HG03108 (cell line): ENCODE measurements around the gene ROBO1.
"Not testable (repeated sequence)": the region's sequence is repeated elsewhere in the genome, so short reads cannot be mapped to it uniquely, and the experiment has no call there.

Experiments used
- ATAC-seq: cut with Tn5 transposase; IDR thresholded peaks from one replicate; pipeline ENCODE4 v1.9.1; 2021; ENCODE audit warnings: moderate library complexity; ENCODE audit not compliant: unreplicated experiment

ROBO1 gene

DNA sequence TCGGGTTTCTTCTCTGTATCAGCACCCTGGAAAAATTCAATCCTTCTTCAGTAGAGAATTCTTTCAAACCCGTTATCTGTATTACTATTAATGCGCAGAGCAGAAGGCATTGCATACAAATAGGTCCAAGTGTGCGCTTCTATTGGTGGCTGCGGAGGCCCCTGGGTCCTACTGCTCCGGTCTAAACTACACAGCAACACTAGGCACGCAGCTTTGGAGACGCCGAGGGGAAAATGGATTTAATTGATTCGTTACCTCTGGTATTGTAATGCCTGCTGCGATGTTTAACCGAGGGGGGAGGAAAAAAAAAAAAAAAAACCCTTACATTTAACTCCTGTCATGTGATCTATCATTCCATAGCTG, at the start of gene ROBO1:
TSS of gene ROBO1 (minus strand) at position 94 of the 363 bp plus-strand sequence.
- no peak for ATAC-seq

- no peak for ATAC-seq
These were observed 49.4 kb upstream of the ROBO1 start for GRCh38 chr3:79817224-79817623.

GRCh38 chr3:79815478-79815877, 47.7 kb upstream of the ROBO1 start:
- ATAC-seq: no peak

GRCh38 chr3:79810581-79810980, 42.8 kb upstream of the ROBO1 start:
- no peak for ATAC-seq

GRCh38 chr3:79810092-79810491, 42.3 kb upstream of the ROBO1 start:
- no peak for ATAC-seq

DNA sequence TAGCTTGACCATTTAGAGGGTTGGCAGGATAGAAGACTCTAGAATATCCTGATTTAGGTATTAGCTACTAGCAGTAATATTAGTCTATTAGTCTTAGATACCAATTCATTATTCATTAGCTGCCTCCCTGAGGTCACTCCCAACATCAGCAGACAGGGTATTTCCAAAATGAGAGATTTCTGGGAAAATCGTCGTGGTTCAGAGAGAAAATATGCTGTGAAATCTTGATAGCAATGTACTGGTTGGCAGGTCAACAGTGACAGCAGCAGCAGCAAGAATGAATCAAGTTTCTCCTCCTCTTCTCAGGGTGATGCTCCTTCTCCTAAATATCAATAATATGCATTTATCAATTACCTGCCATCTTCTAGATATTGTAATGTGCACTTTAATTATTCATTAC, 41.3 kb upstream of the ROBO1 start:
- ATAC-seq: no peak

GRCh38 chr3:79808515-79808914, 40.7 kb upstream of the ROBO1 start:
- no peak for ATAC-seq

DNA sequence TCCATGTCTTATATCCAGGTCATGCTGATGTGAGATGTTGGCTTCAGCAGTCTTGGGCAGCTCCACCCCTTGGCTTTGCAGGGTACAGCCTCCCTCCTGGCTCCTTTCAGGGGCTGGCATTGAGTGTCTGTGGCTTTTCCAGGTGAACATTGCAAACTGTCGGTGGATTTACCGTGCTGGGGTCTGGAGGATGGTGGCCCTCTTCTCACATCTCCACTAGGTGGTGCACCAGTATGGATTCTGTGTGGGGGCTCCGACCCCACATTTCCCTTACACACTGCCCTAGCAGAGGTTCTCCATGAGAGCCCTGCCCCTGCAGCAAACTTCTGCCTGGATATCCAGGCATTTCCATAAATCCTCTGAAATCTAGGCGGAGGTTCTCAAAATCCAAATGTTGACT, 22.4 kb upstream of the ROBO1 start:
- not testable (repeated sequence) for ATAC-seq

DNA sequence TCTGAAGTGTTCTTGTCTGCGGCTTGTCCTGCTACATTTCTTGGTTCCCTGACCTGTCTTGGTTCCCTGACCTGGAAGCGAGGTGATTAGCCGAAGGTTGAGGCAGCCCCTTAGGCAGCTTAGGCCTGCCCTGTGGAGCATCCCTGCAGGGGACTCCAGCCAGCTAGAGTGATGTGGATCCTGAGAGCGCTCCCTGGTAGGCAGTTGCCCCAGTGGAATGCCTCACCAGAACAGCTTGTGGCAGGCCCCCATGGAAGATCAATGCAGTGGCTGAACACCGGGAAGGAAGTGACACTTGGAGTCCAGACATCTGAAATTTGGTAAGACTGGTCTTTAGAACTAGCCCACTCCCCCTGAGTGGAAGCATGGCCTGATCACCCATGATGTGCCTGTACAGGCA, 5.5 kb upstream of the ROBO1 start:
- ATAC-seq: no peak

DNA sequence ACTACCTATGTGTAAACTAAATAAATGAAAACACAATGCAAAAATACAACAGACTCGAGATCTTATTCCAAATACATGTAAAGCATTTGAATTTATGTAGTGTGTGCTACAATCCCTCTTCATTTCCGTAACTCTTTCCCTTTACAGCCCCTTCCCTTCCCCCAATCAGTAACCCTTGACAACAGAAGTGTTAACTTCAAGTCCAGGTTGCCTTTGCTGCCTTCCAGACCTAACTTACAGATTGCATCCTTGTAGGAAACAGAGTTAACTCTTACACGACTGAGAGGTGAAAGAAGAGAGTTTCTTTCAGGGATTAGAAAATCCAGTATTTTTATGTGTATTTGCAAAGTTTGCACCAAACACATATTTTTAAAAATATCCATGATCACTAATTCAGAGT, 1.4 kb upstream of the ROBO1 start:
- no peak for ATAC-seq

GRCh38 chr3:79767194-79767904, 449 bp downstream of the ROBO1 start:
- no peak for ATAC-seq

GRCh38 chr3:79766496-79767193, 1.2 kb downstream of the ROBO1 start:
- ATAC-seq: no peak

- no peak for ATAC-seq
These were observed 1.9 kb downstream of the ROBO1 start for GRCh38 chr3:79765911-79766310.

DNA sequence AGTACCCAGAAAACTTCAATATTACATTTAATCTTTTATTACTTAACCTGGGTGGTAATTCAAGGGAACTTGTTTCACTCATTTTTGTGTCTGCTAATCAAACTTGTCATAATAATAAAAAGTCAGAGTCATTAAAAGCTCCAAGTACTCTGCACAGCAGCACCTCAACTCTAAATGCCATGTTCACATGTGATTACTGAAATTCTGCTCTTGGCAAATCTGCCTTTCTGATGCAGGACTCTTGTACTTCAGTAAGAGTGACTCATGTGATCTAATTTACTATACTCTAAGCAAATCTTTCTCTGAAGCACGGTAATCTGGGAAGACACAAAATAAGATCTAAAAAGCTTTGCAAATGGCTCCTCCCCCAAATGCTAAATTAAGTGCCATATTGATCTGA, 6.4 kb downstream of the ROBO1 start:
- no peak for ATAC-seq

DNA sequence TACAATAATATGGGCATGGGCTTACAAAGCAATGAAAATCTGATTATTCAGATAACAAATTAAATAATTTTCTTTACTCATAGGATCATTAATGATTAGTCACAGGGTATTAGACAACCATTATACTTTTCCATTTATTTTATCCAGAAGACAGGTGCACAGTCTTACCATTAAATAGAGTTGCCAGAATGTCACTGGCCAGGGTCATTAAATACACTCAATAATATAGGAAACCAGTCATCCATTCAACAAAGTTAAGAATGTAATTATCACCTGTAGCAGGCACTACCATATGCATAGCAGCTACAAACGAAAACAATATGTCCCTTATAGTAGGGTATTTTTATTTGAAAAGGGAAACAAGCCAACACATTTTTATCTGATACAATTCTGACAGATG, 16.1 kb downstream of the ROBO1 start:
- no peak for ATAC-seq

- no peak for ATAC-seq
These were observed 30.3 kb downstream of the ROBO1 start for GRCh38 chr3:79737530-79737929.

DNA sequence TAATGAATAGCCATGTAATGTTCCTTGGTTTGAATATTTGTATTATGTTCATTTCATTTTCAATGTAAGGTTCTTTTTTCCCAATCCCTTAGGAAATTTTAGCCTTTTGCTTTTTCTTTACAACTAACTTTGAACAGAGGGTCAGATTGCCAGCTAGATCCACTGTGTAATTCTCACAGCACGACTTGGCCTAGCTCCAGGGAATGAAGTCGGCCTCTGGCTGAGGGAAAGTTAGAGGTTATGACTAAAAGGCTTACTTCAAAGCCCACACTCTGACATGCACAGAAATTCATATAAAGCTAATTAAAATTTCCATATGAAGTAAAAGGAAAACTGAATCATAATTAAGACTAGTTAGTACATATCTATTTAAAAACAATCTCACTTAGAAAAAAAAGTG, 38.7 kb downstream of the ROBO1 start:
- no peak for ATAC-seq

- ATAC-seq: no peak
These were observed 41.0 kb downstream of the ROBO1 start for GRCh38 chr3:79726786-79727185.

GRCh38 chr3:79724206-79724605, 43.6 kb downstream of the ROBO1 start:
- no peak for ATAC-seq

DNA sequence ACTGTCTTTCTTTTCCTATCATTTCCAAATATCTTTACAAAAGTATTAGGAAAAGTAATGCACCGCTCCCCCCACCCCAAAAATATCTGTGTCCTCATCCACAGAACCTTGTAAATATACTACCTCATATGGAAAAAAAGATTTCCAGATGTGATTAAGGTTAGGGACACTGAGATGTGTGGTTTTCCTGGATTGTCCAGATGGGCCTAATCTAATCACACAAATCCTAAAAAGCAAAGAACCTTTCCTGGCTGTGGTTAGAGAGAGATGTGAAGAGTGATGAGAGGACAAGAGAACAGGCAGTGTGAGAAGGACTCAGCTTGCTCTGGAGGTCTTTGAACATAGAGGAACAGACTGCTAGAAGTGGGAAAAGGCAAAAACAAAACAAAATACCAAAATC, 77.7 kb downstream of the ROBO1 start:
- ATAC-seq: no peak

- ATAC-seq: no peak
These were observed 82.7 kb downstream of the ROBO1 start for GRCh38 chr3:79685108-79685507.

- ATAC-seq: no peak
These were observed 83.8 kb downstream of the ROBO1 start for GRCh38 chr3:79684041-79684440.

GRCh38 chr3:79672731-79673130, 95.1 kb downstream of the ROBO1 start:
- ATAC-seq: no peak
